NCI-H510A (cell line): ENCODE results near the gene NTF3.

Experiments used
- DNase-seq: peaks from one replicate; lab custom pipeline; 2025; lab: John Stamatoyannopoulos, UW

Gene NTF3

GRCh38 chr12:5489760-5490406, 58.0 kb downstream of the NTF3 start:
- no peak for DNase-seq

- no peak for DNase-seq
Observed at GRCh38 chr12:5492562-5492961, 60.7 kb downstream of the NTF3 start.

GRCh38 chr12:5493018-5493417, 61.1 kb downstream of the NTF3 start:
- DNase-seq, result no peak

GRCh38 chr12:5494343-5494742, 62.4 kb downstream of the NTF3 start:
- DNase-seq, result no peak

- DNase-seq, result no peak
Observed at GRCh38 chr12:5497329-5498053, 65.6 kb downstream of the NTF3 start.

- DNase-seq, result no peak
Observed at GRCh38 chr12:5498076-5498475, 66.2 kb downstream of the NTF3 start.

GRCh38 chr12:5498806-5499205, 66.9 kb downstream of the NTF3 start:
- no peak for DNase-seq

GRCh38 chr12:5499566-5500330, 67.8 kb downstream of the NTF3 start:
- no peak for DNase-seq

GRCh38 chr12:5500331-5500659, 68.4 kb downstream of the NTF3 start:
- DNase-seq, result no peak

- no peak for DNase-seq
Observed at GRCh38 chr12:5503774-5504173, 71.9 kb downstream of the NTF3 start.

GRCh38 chr12:5505116-5505515, 73.2 kb downstream of the NTF3 start:
- no peak for DNase-seq

- no peak for DNase-seq
Observed at GRCh38 chr12:5505751-5506150, 73.8 kb downstream of the NTF3 start.

GRCh38 chr12:5506295-5506694, 74.4 kb downstream of the NTF3 start:
- DNase-seq, result no peak

- DNase-seq, result no peak
Observed at GRCh38 chr12:5506821-5507231, 74.9 kb downstream of the NTF3 start.

GRCh38 chr12:5507401-5507935, 75.6 kb downstream of the NTF3 start:
- DNase-seq, result no peak

GRCh38 chr12:5507944-5508343, 76.0 kb downstream of the NTF3 start:
- DNase-seq, result no peak

- DNase-seq, result no peak
Observed at GRCh38 chr12:5509102-5509501, 77.2 kb downstream of the NTF3 start.

GRCh38 chr12:5509557-5509956, 77.6 kb downstream of the NTF3 start:
- no peak for DNase-seq

- DNase-seq, result no peak
Observed at GRCh38 chr12:5510251-5510805, 78.4 kb downstream of the NTF3 start.

GRCh38 chr12:5511256-5511643, 79.3 kb downstream of the NTF3 start:
- DNase-seq, result no peak

- DNase-seq, result no peak
Observed at GRCh38 chr12:5511644-5512600, 80.0 kb downstream of the NTF3 start.

GRCh38 chr12:5512601-5512970, 80.7 kb downstream of the NTF3 start:
- DNase-seq, result no peak
